CD4-positive, alpha-beta T cell treated with Interleukin-10 for 1 hour (primary cell): ENCODE results near the gene SPATA25.
"Not testable (repeated sequence)": the region's sequence is repeated elsewhere in the genome, so short reads cannot be mapped to it uniquely, and the experiment has no call there.

ENCODE experiments used
- DNase-seq: peaks from one replicate; pipeline ENCODE4 v3.0.0-alpha.2; 2020

The SPATA25 gene

GRCh38 chr20:45912344-45912682 is 24.9 kb upstream of the SPATA25 start:
- DNase-seq, result no peak

- peak; percentile 41 for DNase-seq
Observed at GRCh38 chr20:45911486-45912343, 24.3 kb upstream of the SPATA25 start, which contains the start of gene PLTP. PLTP (minus strand) TSS chr20:45912155; CDS start chr20:45911452, 703 bp downstream.

- DNase-seq, result peak; percentile 93
Observed at GRCh38 chr20:45910670-45911485, 23.5 kb upstream of the SPATA25 start.

GRCh38 chr20:45909817-45910669 is 22.6 kb upstream of the SPATA25 start:
- DNase-seq, result no peak

GRCh38 chr20:45909336-45909808 is 21.9 kb upstream of the SPATA25 start:
- no peak for DNase-seq

GRCh38 chr20:45908084-45908483 is 20.7 kb upstream of the SPATA25 start:
- no peak for DNase-seq

- no peak for DNase-seq
Observed at GRCh38 chr20:45907219-45907948, 20.0 kb upstream of the SPATA25 start.

- DNase-seq, result no peak
Observed at GRCh38 chr20:45905505-45906079, 18.2 kb upstream of the SPATA25 start.

GRCh38 chr20:45904583-45905504 is 17.4 kb upstream of the SPATA25 start:
- DNase-seq, result no peak

GRCh38 chr20:45902199-45902701 is 14.8 kb upstream of the SPATA25 start:
- DNase-seq, result no peak

- not testable (repeated sequence) for DNase-seq
Observed at GRCh38 chr20:45901332-45901731, 13.9 kb upstream of the SPATA25 start.

GRCh38 chr20:45899046-45899835 is 11.8 kb upstream of the SPATA25 start:
- DNase-seq, result no peak

- no peak for DNase-seq
Observed at GRCh38 chr20:45898285-45898684, 10.9 kb upstream of the SPATA25 start.

- DNase-seq, result no peak
Observed at GRCh38 chr20:45897692-45898091, 10.3 kb upstream of the SPATA25 start.

- no peak for DNase-seq
Observed at GRCh38 chr20:45897289-45897688, 9.9 kb upstream of the SPATA25 start.

- DNase-seq, result no peak
Observed at GRCh38 chr20:45896641-45897161, 9.3 kb upstream of the SPATA25 start.

- no peak for DNase-seq
Observed at GRCh38 chr20:45894797-45895196, 7.4 kb upstream of the SPATA25 start.

- DNase-seq, result no peak
Observed at GRCh38 chr20:45893831-45894230, 6.4 kb upstream of the SPATA25 start.

- DNase-seq, result peak; percentile 26
Observed at GRCh38 chr20:45892828-45893500, 5.5 kb upstream of the SPATA25 start.
